AG09319 (cell line): ENCODE data around the gene USP34.
"Not testable (repeated sequence)": the region's sequence is repeated elsewhere in the genome, so short reads cannot be mapped to it uniquely, and the experiment has no call there.

Source experiments
- DNase-seq: peaks from one replicate; pipeline ENCODE4 v3.0.0-alpha.2; 2010; ENCODE audit warnings: low read depth; ENCODE audit errors: extremely low read depth
- CTCF ChIP-seq: IDR thresholded peaks from 2 replicates; pipeline ENCODE4 v1.5.1; 2011; ENCODE audit warnings: low read depth, mild to moderate bottlenecking, inconsistent platforms, low read length, moderate library complexity

Gene USP34

GRCh38 chr2:61173116-61173515 lies 297.8 kb downstream of the USP34 start:
- TF ChIP-seq CTCF = no peak
- DNase-seq = no peak

DNA sequence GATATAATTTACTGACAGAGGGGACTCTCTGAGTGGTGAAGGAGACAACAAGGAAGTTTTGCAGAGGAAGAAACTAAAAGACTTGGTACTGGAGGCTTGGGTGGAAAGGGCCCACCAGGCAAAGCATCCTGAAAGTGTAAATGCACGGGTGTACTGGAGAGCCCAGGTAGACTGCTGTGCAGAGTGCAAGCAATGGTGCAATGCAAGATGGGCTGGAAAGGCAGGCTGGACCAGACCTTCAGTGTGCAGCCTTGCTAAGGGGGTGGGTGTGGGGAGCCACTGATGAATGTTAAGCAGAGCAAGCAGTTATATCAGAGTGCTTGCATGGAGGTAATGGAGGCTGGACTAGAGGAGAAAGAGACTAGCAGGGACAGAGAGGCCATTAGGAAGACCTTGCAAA lies 298.2 kb downstream of the USP34 start:
- TF ChIP-seq CTCF = no peak
- DNase-seq = no peak

DNA sequence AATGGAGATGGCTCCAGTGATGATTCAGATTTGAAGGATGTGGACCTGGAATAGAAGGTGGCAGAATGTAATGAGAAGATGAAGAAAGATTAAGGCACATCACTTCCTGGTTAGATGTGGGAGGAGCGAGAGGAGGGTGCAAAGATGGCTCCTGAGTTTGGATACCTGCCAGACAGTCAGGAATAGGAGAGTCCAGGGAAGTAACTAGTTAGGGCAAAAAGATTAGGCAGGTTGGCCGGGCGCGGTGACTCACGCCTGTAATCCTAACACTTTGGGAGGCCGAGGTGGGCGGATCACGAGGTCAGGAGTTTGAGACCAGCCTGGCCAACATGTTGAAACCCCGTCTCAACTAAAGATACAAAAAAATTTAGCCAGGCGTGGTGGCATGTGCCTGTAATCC lies 303.3 kb downstream of the USP34 start:
- no peak for DNase-seq
- TF ChIP-seq CTCF = no peak

- TF ChIP-seq CTCF = no peak
- DNase-seq = no peak
These were observed 304.9 kb downstream of the USP34 start for GRCh38 chr2:61165946-61166345.

GRCh38 chr2:61165082-61165481 lies 305.8 kb downstream of the USP34 start:
- not testable (repeated sequence) for DNase-seq

GRCh38 chr2:61162721-61163120 lies 308.2 kb downstream of the USP34 start:
- no peak for DNase-seq
- TF ChIP-seq CTCF = no peak

DNA sequence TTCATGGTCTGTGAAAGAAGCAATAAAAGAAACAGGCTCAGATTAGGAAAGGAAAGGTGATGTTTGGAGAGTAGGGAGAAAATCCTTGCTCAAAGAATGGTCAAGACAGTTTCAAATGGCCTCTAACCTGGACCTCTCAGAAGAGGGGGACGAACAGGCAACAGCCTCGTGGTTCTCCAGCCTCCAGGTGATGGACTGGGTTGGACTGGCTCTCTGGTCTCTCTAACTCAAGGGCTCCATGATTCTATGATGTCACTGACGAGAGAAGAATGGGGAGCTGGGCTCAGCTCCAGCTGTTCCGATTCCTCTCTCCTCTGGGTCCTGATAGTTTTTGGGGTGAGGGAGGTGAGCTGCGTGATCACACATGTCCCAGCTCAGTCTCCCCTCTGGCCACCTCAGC lies 309.0 kb downstream of the USP34 start, which contains the start of gene C2orf74:
C2orf74 (plus strand) TSS at position 301 of the 400 bp plus-strand sequence. CDS start 327 bp downstream, outside the sequence.
- no peak for TF ChIP-seq CTCF
- no peak for DNase-seq

DNA sequence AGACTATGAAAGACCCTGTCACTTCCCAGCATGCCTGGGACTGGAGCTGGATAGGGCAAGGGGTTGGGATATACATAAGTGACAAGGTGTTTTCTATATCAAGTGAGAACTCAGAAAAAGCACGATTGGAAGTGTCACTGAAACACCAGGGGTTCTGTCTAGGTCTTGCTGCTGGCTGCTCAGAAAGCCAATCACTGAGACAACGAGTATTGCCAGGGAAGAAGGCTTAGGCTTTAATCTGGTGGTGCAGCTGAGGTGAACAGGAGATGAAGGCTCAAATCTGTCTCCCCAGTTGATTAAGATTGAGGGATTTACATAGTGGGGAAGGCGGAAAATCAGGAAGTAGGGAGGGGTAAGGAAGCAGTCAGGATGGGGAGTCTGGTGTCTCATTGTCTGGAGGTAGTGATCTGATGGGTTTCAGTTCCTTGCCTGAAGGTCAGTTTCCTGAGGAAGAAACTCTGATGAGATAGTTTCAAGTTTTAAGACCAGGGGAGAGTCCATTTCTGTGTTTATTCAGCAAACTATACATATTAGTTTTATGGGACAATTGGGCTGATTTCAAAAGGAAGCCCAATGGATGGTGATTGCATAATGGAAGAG lies 312.4 kb downstream of the USP34 start:
- no peak for DNase-seq
- no peak for TF ChIP-seq CTCF
